ENCODE data around the gene TRIM54. TPM values are rescaled to one million over a fixed set of nuclear protein-coding genes. Genes with fewer than 3 reads are reported as not detected.
"Not testable (repeated sequence)": the region's sequence is repeated elsewhere in the genome, so short reads cannot be mapped to it uniquely, and the experiment has no call there.

TRIM54 gene
- total RNA-seq, 2 donors from 2014 or later: 0.32 to 0.52 TPM

GRCh38 chr2:27306136-27306535 is 23.9 kb downstream of the TRIM54 start:
- DNase-seq (ENCODE audit: low spot score): peak; percentile 78
- intact Hi-C loops (cut with DNase I): no loop called here

- intact Hi-C loops (cut with DNase I): no loop called here
- peak; percentile 82 for DNase-seq (ENCODE audit: low spot score)
These were observed 24.5 kb downstream of the TRIM54 start for GRCh38 chr2:27306573-27307286.

- intact Hi-C loops (cut with DNase I): no loop called here
These were observed 25.0 kb downstream of the TRIM54 start for GRCh38 chr2:27307287-27307544.

GRCh38 chr2:27307545-27308358 is 25.5 kb downstream of the TRIM54 start:
- DNase-seq (ENCODE audit: low spot score): peak; percentile 78
- intact Hi-C loops (cut with DNase I): no loop called here

More at GRCh38 chr2:27307287-27307544, 25.0 kb downstream of the TRIM54 start:
- peak; percentile 57 for DNase-seq (ENCODE audit: low spot score)

GRCh38 chr2:27308359-27308881 is 26.2 kb downstream of the TRIM54 start, which contains the start of gene UCN:
TSS of gene UCN (minus strand) at chr2:27308445. CDS start at chr2:27307895, 550 bp downstream.
- intact Hi-C loops (cut with DNase I): no loop called here
- DNase-seq (ENCODE audit: low spot score): peak; percentile 87

- intact Hi-C loops (cut with DNase I): no loop called here
- DNase-seq (ENCODE audit: low spot score): peak; percentile 0
These were observed 27.4 kb downstream of the TRIM54 start for GRCh38 chr2:27309651-27310050.

GRCh38 chr2:27312152-27312551 is 29.9 kb downstream of the TRIM54 start:
- intact Hi-C loops (cut with DNase I): no loop called here
- peak; percentile 23 for DNase-seq (ENCODE audit: low spot score)

- DNase-seq (ENCODE audit: low spot score): peak; percentile 20
- intact Hi-C loops (cut with DNase I): no loop called here
These were observed 31.8 kb downstream of the TRIM54 start for GRCh38 chr2:27313882-27314645.

- intact Hi-C loops (cut with DNase I): no loop called here
- no peak for DNase-seq (ENCODE audit: low spot score)
These were observed 32.5 kb downstream of the TRIM54 start for GRCh38 chr2:27314709-27315108.

GRCh38 chr2:27315122-27315521 is 32.9 kb downstream of the TRIM54 start:
- intact Hi-C loops (cut with DNase I): no loop called here
- no peak for DNase-seq (ENCODE audit: low spot score)

- intact Hi-C loops (cut with DNase I): no loop called here
- no peak for DNase-seq (ENCODE audit: low spot score)
These were observed 34.6 kb downstream of the TRIM54 start for GRCh38 chr2:27316655-27317412.

GRCh38 chr2:27319839-27320238 is 37.6 kb downstream of the TRIM54 start:
- intact Hi-C loops (cut with DNase I); DNase-seq (ENCODE audit: low spot score): not testable (repeated sequence)

GRCh38 chr2:27320958-27321543 is 38.8 kb downstream of the TRIM54 start:
- intact Hi-C loops (cut with DNase I): no loop called here
- peak; percentile 90 for DNase-seq (ENCODE audit: low spot score)

- DNase-seq (ENCODE audit: low spot score): no peak
- intact Hi-C loops (cut with DNase I): no loop called here
These were observed 40.1 kb downstream of the TRIM54 start for GRCh38 chr2:27322301-27322765.

- DNase-seq (ENCODE audit: low spot score): peak; percentile 97
- intact Hi-C loops (cut with DNase I): no loop called here
These were observed 40.8 kb downstream of the TRIM54 start, which contains the start of gene MPV17 for GRCh38 chr2:27322766-27323595. TSS of gene MPV17 (minus strand) at chr2:27323097. CDS start at chr2:27322517, 580 bp downstream.

GRCh38 chr2:27323596-27324285 is 41.5 kb downstream of the TRIM54 start:
- no peak for DNase-seq (ENCODE audit: low spot score)
- intact Hi-C loops (cut with DNase I): no loop called here

- intact Hi-C loops (cut with DNase I): no loop called here
- no peak for DNase-seq (ENCODE audit: low spot score)
These were observed 42.5 kb downstream of the TRIM54 start for GRCh38 chr2:27324720-27325119.
